ENCODE measurements around the gene PHRF1.

PHRF1 gene

DNA sequence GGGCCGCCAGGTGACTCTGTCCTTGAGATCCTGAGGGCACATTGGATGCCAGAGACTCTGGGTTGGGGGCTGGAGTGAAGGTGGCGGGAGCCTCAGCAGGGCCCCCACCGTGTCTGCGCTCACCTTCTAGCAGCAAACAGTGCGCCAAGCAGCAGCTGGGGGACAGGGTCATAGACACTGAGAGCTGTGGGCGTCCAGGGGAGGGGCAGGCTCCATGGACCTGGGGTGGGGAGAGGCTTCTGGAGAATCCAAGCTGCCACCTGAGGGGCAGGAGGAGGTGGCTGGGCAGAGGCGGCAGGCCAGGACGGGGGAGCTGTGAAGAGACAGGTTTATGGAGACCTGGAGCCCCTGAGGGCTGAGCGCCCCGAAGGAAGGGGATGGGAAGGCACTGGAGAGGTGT is 8.0 kb downstream of the PHRF1 start:
- Histone ChIP-seq H3K27ac (no peak overlapping the region), H3K4me1 (ENCODE audit: control insufficient read depth in 1 of 2, insufficient read depth in 1 of 2, low read depth in 1 of 2, low read length in 1 of 2) (no peaks in the 10 kb centered on the region), H3K9me3 (no peaks in the 10 kb centered on the region), H3K36me3 (peaks cover 63% of the 10 kb centered on the region), H3K27me3 (no peaks in the 10 kb centered on the region), H3K4me3 (ENCODE audit: low read depth in 1 of 2, low read length in 1 of 2) (no peak overlapping the region)
- TF ChIP-seq, protein P1, sequence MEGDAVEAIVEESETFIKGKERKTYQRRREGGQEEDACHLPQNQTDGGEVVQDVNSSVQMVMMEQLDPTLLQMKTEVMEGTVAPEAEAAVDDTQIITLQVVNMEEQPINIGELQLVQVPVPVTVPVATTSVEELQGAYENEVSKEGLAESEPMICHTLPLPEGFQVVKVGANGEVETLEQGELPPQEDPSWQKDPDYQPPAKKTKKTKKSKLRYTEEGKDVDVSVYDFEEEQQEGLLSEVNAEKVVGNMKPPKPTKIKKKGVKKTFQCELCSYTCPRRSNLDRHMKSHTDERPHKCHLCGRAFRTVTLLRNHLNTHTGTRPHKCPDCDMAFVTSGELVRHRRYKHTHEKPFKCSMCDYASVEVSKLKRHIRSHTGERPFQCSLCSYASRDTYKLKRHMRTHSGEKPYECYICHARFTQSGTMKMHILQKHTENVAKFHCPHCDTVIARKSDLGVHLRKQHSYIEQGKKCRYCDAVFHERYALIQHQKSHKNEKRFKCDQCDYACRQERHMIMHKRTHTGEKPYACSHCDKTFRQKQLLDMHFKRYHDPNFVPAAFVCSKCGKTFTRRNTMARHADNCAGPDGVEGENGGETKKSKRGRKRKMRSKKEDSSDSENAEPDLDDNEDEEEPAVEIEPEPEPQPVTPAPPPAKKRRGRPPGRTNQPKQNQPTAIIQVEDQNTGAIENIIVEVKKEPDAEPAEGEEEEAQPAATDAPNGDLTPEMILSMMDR (IDR thresholded peaks at IDR 0.05): no peak

DNA sequence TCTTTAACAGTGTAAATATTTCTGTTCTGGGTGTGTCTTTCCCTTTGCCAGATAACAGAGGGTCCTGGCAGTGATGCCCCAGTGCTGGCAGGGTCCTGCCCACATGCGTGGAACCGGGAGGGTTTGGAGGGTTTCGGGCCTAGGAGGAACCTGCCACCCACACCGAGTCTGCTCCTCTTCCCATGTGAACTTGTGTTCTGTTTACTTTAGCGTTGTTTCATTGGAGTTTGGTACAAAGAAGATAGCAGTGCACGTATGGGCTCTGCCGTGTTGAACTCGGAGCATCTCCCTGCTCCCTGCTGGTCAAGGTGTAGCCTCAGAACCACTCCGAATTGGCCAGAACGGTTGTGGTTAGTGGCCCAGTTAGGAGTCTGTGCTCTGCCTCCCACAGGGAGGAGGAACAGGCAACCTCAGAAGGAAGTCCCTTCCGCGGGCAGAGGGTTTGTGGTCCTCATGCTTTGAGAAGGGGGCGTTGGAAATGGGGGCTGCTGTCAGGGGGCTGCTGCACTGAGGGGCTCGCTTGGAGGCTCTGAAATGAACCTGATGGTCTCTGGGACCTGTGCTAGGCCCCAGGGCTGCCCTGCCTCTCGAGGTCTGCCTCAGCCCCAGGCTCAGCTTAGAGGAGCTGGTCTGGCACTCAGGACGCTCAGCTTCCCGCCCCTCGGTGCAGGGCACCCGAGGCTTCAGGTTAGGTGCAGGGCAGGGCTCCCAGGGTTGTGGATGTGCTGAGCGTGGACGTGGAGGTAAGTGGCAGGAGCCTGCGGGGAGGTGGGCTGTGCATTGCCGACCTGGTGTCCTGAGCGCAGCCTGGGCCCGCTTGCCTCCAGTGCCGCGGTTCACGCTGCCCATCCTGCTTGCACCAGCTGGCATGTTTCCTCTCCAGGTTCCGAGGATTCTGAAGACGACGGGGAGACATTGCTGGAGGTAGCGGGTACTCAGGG is 10.4 kb downstream of the PHRF1 start:
- Histone ChIP-seq H3K27me3 (no peaks in the 10 kb centered on the region), H3K9me3 (no peaks in the 10 kb centered on the region), H3K36me3 (peaks cover 83% of the 10 kb centered on the region), H3K4me3 (ENCODE audit: low read depth in 1 of 2, low read length in 1 of 2) (no peak overlapping the region), H3K4me1 (ENCODE audit: control insufficient read depth in 1 of 2, insufficient read depth in 1 of 2, low read depth in 1 of 2, low read length in 1 of 2) (no peaks in the 10 kb centered on the region), H3K27ac (no peak overlapping the region)
- TF ChIP-seq, protein P1 (IDR thresholded peaks at IDR 0.05): no peak

DNA sequence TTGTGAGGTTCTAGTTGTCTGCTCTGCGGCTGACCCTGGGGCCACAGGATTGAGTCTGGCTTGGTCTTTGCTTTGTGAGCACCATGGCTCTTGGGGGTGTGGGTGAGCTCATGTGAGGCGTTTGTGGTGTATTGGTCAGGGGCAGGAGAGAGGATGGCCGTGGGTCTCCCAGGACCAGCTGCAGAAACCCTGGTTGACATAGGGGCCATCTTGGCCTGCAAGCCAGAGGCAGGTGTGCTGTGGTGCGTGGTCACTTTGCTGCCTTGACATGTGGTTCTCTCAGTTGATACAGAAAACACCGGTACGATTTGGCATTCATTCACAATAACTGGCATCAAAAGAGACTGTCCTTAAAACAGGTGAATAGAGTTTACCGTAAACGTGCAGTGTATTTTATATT is 11.3 kb downstream of the PHRF1 start:
- Histone ChIP-seq H3K9me3 (no peaks in the 10 kb centered on the region), H3K27me3 (no peaks in the 10 kb centered on the region), H3K4me1 (ENCODE audit: control insufficient read depth in 1 of 2, insufficient read depth in 1 of 2, low read depth in 1 of 2, low read length in 1 of 2) (no peaks in the 10 kb centered on the region), H3K4me3 (ENCODE audit: low read depth in 1 of 2, low read length in 1 of 2) (no peak overlapping the region), H3K36me3 (peaks cover 85% of the 10 kb centered on the region), H3K27ac (peak overlapping the region; percentile 44)
- TF ChIP-seq, protein P1 (IDR thresholded peaks at IDR 0.05): no peak

DNA sequence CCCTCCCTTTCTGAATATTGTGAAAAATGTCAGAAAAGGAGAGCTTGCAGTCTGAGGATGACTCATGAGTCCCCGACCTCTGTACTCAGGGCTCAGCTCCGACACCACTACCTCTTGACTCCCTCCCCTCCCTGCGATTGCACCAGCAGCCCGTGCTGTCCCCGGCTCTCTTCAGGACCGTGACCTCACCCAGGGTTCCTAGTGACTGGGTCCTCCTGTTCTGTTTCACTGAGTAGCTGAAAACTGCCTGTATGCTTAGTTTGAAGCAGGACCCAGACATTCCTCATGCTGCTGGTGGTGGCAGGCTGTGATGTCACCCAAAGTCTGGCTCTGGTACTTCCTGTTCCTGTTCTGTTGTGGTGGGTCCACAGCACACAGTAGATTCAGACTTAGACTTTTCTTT is 11.7 kb downstream of the PHRF1 start:
- no peak overlapping the region for H3K4me3 ChIP-seq (ENCODE audit: low read depth in 1 of 2, low read length in 1 of 2)
- H3K27me3 ChIP-seq: no peaks in the 10 kb centered on the region
- no peaks in the 10 kb centered on the region for H3K9me3 ChIP-seq
- peak overlapping the region; percentile 44 for H3K27ac ChIP-seq
- H3K4me1 ChIP-seq (ENCODE audit: control insufficient read depth in 1 of 2, insufficient read depth in 1 of 2, low read depth in 1 of 2, low read length in 1 of 2): no peaks in the 10 kb centered on the region
- TF ChIP-seq, protein P1 (IDR thresholded peaks at IDR 0.05): no peak
- peaks cover 86% of the 10 kb centered on the region for H3K36me3 ChIP-seq

DNA sequence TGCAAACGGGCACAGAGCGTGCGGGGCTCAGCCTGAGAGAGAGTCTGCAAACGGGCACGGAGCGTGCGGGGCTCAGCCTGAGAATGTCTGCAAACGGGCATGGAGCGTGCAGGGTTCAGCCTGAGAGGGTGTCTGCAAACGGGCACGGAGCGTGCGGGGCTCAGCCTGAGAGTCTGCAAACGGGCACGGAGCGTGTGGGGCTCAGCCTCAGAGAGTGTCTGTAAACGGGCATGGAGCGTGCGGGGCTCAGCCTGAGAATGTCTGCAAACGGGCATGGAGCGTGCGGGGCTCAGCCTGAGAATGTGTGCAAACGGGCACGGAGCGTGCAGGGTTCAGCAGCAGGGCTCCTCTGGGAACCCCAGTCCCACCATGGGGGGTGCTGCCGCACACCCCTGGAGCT is 13.5 kb downstream of the PHRF1 start:
- Histone ChIP-seq H3K4me3 (ENCODE audit: low read depth in 1 of 2, low read length in 1 of 2) (no peak overlapping the region), H3K27ac (no peak overlapping the region), H3K36me3 (peaks cover 89% of the 10 kb centered on the region), H3K4me1 (ENCODE audit: control insufficient read depth in 1 of 2, insufficient read depth in 1 of 2, low read depth in 1 of 2, low read length in 1 of 2) (no peaks in the 10 kb centered on the region), H3K27me3 (no peaks in the 10 kb centered on the region), H3K9me3 (no peaks in the 10 kb centered on the region)
- TF ChIP-seq, protein P1 (IDR thresholded peaks at IDR 0.05): no peak
